ENCODE data around the gene NCAPH2. TPM values are rescaled to one million over a fixed set of nuclear protein-coding genes. Genes with fewer than 3 reads are reported as not detected.

The NCAPH2 gene
- total RNA-seq, 1 donor = 27.5 TPM

DNA sequence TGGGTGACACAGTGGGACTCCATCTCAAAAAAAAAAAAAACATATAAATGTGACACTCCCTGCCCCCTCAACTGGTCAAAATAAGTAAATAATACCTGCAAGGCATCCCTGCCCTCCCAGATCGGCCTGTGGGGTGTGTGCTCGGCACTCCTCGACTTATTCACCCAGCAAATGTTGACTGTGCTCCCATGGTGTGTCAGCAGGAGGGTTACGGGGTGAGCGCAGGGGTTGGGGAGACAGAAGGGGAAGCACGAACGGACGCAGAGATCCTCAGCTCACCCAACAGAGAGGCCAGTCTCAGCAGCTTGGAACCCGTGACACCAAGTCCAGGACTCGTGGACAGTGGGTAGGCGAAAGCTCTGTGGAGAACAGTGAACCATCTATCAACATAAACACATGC, 28.3 kb upstream of the NCAPH2 start:
- Histone ChIP-seq H3K4me2 (ENCODE audit: insufficient read depth, low read length) (no peak overlapping the region), H3K9me3 (ENCODE audit: low read depth, low read length) (no peaks in the 10 kb centered on the region), H3K27me3 (ENCODE audit: insufficient read depth, low read length) (peaks cover 13% of the 10 kb centered on the region), H2AFZ (ENCODE audit: low read length) (no peak overlapping the region), H3K79me2 (ENCODE audit: insufficient read depth, low read length) (no peaks in the 10 kb centered on the region), H4K20me1 (ENCODE audit: insufficient read depth, low read length) (no peaks in the 10 kb centered on the region), H3K4me1 (ENCODE audit: insufficient read depth, low read length) (peaks cover 6% of the 10 kb centered on the region), H3K27ac (ENCODE audit: low read depth, low read length) (no peak overlapping the region), H3K36me3 (ENCODE audit: insufficient read depth, low read length) (no peaks in the 10 kb centered on the region), H3K4me3 (ENCODE audit: insufficient read depth, low read length) (no peak overlapping the region)
- TF ChIP-seq, protein P1, sequence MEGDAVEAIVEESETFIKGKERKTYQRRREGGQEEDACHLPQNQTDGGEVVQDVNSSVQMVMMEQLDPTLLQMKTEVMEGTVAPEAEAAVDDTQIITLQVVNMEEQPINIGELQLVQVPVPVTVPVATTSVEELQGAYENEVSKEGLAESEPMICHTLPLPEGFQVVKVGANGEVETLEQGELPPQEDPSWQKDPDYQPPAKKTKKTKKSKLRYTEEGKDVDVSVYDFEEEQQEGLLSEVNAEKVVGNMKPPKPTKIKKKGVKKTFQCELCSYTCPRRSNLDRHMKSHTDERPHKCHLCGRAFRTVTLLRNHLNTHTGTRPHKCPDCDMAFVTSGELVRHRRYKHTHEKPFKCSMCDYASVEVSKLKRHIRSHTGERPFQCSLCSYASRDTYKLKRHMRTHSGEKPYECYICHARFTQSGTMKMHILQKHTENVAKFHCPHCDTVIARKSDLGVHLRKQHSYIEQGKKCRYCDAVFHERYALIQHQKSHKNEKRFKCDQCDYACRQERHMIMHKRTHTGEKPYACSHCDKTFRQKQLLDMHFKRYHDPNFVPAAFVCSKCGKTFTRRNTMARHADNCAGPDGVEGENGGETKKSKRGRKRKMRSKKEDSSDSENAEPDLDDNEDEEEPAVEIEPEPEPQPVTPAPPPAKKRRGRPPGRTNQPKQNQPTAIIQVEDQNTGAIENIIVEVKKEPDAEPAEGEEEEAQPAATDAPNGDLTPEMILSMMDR (IDR thresholded peaks at IDR 0.05; ENCODE audit: extremely low read depth, low read depth, low read length) = no peak
- no peak for DNase-seq (ENCODE audit: insufficient read length, low spot score, missing footprints)

GRCh38 chr22:50481045-50481439, 27.0 kb upstream of the NCAPH2 start:
- H3K27ac ChIP-seq (ENCODE audit: low read depth, low read length) = no peak overlapping the region
- H2AFZ ChIP-seq (ENCODE audit: low read length) = no peak overlapping the region
- peaks cover 13% of the 10 kb centered on the region for H3K27me3 ChIP-seq (ENCODE audit: insufficient read depth, low read length)
- TF ChIP-seq, protein P1 (IDR thresholded peaks at IDR 0.05; ENCODE audit: extremely low read depth, low read depth, low read length) = no peak
- peak overlapping the region; percentile 23 for H3K4me2 ChIP-seq (ENCODE audit: insufficient read depth, low read length)
- no peaks in the 10 kb centered on the region for H3K36me3 ChIP-seq (ENCODE audit: insufficient read depth, low read length)
- H3K79me2 ChIP-seq (ENCODE audit: insufficient read depth, low read length) = no peaks in the 10 kb centered on the region
- H3K4me3 ChIP-seq (ENCODE audit: insufficient read depth, low read length) = peak overlapping the region; percentile 65
- H3K9me3 ChIP-seq (ENCODE audit: low read depth, low read length) = no peaks in the 10 kb centered on the region
- H4K20me1 ChIP-seq (ENCODE audit: insufficient read depth, low read length) = no peaks in the 10 kb centered on the region
- H3K4me1 ChIP-seq (ENCODE audit: insufficient read depth, low read length) = no peaks in the 10 kb centered on the region
- no peak for DNase-seq (ENCODE audit: insufficient read length, low spot score, missing footprints)

DNA sequence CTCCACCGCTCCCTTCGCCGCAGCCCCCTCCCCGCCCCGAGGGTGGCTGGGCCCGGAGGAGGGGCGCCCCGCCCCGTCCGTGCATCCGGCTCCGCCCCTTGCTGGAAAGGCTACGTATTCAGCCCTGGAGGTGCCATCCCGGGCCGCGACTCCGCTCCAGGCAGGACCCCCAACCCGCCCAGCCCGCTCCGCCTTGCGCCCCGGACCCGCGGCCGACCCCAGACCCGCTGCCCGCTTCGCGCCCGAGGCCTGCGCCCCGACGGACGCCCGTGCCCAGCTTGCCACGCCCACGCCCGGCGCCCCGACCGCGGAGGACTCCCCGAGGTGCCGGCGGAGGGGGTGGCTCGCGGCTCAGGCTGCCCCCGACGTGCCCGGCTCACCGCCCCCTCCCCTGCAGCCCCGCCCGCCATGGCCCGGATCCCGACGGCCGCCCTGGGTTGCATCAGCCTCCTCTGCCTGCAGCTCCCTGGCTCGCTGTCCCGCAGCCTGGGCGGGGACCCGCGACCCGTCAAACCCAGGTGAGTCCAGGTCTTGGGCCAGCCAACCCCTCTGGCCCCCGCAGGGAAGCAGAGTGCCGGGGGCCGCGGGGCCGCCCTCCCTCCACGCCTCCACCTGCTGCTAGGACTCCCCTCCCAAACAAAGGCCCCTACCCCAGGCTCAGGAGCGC, 26.5 kb upstream of the NCAPH2 start, which contains the start of gene ADM2:
ADM2 (plus strand) TSS at position 104 of the 667 bp plus-strand sequence; CDS start at position 409, 305 bp downstream.
- Histone ChIP-seq H2AFZ (ENCODE audit: low read length) (peak within 1 kb of the TSS; percentile 59), H3K9me3 (ENCODE audit: low read depth, low read length) (no peaks in the 10 kb centered on the region), H3K4me3 (ENCODE audit: insufficient read depth, low read length) (peak within 1 kb of the TSS; percentile 65), H3K27ac (ENCODE audit: low read depth, low read length) (no peak within 1 kb of the TSS), H3K4me2 (ENCODE audit: insufficient read depth, low read length) (peak within 1 kb of the TSS; percentile 24), H3K36me3 (ENCODE audit: insufficient read depth, low read length) (no peaks in the 10 kb centered on the region), H3K27me3 (ENCODE audit: insufficient read depth, low read length) (peaks cover 13% of the 10 kb centered on the region), H3K4me1 (ENCODE audit: insufficient read depth, low read length) (no peaks in the 10 kb centered on the region), H4K20me1 (ENCODE audit: insufficient read depth, low read length) (no peaks in the 10 kb centered on the region), H3K79me2 (ENCODE audit: insufficient read depth, low read length) (no peaks in the 10 kb centered on the region)
- TF ChIP-seq, protein P1 (IDR thresholded peaks at IDR 0.05; ENCODE audit: extremely low read depth, low read depth, low read length) = no peak
- peak; percentile 97 for DNase-seq (ENCODE audit: insufficient read length, low spot score, missing footprints)

DNA sequence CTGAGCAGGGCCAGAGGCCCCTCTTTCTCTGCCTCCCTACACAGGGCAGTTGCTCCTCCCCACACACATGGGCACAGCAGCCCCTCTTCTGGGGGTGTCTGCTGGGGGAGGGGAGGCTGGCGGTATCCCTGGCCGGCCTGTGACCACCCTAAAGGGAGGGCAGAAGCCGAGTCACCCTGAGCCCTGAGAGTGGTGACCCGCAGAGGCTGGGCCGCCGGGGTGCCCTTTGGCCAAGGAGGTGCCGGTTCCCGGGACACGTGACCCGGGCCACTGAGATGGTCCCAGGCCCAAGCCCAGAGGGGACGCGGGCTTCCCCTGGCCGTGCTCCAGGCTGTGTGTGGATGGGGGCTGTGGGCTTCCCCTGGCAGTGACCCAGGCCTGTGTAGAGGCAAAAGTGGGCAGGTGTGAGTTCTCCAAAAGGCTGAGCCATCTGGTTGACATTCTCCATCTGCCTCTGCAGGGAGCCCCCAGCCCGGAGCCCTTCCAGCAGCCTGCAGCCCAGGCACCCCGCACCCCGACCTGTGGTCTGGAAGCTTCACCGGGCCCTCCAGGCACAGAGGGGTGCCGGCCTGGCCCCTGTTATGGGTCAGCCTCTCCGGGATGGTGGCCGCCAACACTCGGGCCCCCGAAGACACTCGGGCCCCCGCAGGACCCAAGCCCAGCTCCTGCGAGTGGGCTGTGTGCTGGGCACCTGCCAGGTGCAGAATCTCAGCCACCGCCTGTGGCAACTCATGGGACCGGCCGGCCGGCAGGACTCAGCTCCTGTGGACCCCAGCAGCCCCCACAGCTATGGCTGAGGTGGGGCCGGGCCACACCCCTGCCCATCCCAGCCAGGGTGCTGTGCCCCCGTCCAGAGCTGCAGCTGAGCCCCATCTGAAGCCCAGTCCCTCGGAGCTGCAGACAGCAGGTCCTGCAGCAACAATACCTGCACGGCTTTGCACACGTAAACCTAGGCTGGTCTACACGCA, 25.6 kb upstream of the NCAPH2 start:
- no peaks in the 10 kb centered on the region for H3K4me1 ChIP-seq (ENCODE audit: insufficient read depth, low read length)
- H3K4me3 ChIP-seq (ENCODE audit: insufficient read depth, low read length) = peak overlapping the region; percentile 65
- H3K4me2 ChIP-seq (ENCODE audit: insufficient read depth, low read length) = peak overlapping the region; percentile 24
- H3K36me3 ChIP-seq (ENCODE audit: insufficient read depth, low read length) = no peaks in the 10 kb centered on the region
- H2AFZ ChIP-seq (ENCODE audit: low read length) = peak overlapping the region; percentile 59
- no peaks in the 10 kb centered on the region for H3K79me2 ChIP-seq (ENCODE audit: insufficient read depth, low read length)
- peaks cover 13% of the 10 kb centered on the region for H3K27me3 ChIP-seq (ENCODE audit: insufficient read depth, low read length)
- no peaks in the 10 kb centered on the region for H4K20me1 ChIP-seq (ENCODE audit: insufficient read depth, low read length)
- TF ChIP-seq, protein P1 (IDR thresholded peaks at IDR 0.05; ENCODE audit: extremely low read depth, low read depth, low read length) = no peak
- no peaks in the 10 kb centered on the region for H3K9me3 ChIP-seq (ENCODE audit: low read depth, low read length)
- no peak overlapping the region for H3K27ac ChIP-seq (ENCODE audit: low read depth, low read length)
- DNase-seq (ENCODE audit: insufficient read length, low spot score, missing footprints) = no peak
